ENCODE data around the gene DIS3L2.

DIS3L2 gene

GRCh38 chr2:232183279-232183678 is 221.8 kb downstream of the DIS3L2 start:
- DNase-seq (ENCODE audit: low read depth), result no peak

GRCh38 chr2:232184346-232184745 is 222.8 kb downstream of the DIS3L2 start:
- DNase-seq (ENCODE audit: low read depth), result no peak

DNA sequence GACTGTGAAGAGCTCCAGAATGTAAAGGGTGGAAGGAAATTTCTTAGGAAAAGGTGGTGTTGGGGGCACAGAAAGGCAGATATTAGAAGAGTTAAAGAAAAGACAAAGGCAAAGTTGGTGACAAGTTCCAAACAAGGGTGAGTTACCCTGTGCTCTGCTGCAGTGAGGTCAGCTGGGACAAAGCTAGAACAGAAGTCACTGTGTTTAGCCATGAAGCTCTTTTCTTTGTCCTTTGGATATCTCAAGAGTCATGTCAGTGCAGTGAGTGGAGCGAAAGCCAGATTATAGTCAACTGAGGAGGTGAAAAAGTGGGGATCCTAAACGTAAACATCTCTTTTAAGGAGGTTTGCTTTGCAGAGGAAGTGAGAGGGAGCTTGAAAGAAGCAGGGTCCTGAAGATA is 229.3 kb downstream of the DIS3L2 start:
- no peak for DNase-seq (ENCODE audit: low read depth)

DNA sequence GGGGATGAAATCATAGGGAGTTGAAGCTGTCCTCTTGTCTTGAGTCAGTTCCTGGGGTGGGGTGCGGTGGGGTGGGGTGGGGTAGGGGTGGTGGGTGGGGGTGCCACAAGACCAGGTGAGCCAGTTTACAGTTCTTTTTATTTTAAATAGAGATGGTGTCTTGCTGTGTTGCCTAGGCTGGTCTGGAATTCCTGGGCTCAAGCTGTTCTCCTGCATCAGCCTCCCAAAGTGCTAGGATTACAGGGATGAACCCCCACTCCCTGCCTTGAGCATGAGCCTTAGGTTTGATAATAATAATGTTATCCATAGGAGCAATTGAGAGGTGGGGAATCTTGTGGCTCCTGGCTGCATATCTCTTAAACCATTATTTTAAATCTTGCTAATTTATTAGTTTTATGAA is 234.0 kb downstream of the DIS3L2 start:
- DNase-seq (ENCODE audit: low read depth), result no peak

DNA sequence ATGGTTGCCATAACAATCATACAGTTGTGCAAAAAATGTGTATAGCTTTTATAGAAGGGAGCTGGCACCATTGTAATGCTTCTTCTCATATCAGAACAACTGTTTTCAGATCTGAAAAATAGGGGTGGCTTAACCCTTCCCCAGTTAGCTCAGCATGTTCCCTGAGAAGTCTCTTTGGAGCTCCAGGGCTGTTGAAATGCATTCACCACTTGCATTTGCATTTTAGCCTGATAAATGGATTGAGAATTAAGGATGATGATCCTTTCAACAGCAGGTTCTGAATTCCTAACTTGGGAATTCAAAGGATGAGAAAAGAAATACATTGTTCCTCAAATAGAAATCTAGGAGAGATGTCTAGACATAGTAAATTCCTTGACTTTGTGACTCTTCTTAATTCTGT is 235.3 kb downstream of the DIS3L2 start:
- DNase-seq (ENCODE audit: low read depth), result no peak

GRCh38 chr2:232200195-232200594 is 238.7 kb downstream of the DIS3L2 start:
- DNase-seq (ENCODE audit: low read depth), result no peak

GRCh38 chr2:232203166-232203891 is 241.8 kb downstream of the DIS3L2 start:
- DNase-seq (ENCODE audit: low read depth), result no peak

GRCh38 chr2:232203936-232204335 is 242.4 kb downstream of the DIS3L2 start:
- no peak for DNase-seq (ENCODE audit: low read depth)

- peak; percentile 19 for DNase-seq (ENCODE audit: low read depth)
These were observed 243.0 kb downstream of the DIS3L2 start for GRCh38 chr2:232204457-232204931.

DNA sequence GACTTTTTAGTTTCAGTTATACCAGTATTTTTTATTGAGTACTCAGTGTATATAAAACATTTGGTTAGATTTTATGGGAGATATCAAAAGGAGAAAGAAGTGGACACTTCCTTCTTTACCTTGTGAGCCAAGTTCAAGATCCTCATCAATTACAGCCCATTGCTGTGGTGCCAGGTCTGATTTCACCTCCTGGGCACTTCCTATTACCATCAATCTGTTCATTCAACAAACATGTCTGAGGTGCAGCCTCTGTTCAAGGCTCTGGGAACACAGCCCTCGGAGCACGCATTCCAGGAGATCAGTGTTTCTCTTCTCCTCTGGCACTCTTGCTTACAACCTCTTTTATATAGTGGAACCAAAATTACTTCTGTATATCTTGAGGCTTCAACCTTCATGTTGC is 245.7 kb downstream of the DIS3L2 start:
- DNase-seq (ENCODE audit: low read depth), result no peak

DNA sequence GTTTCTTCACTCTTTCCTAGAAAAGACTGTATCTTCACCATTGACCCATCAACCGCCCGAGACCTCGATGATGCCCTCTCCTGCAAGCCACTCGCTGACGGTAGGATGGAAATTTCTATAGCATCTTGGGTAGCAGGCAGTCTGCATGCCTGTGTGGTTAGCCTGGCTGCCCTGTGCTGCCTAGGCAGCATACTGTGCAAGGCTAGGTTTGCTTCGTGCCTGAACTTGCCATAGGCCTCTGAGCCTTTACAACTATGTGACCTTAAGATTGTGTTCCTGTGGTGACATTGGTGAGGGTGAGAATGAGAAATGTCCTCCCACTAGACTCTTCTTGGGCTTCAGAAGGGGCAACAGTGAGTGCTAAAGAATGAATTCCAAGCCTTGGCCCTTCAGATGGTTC is 248.8 kb downstream of the DIS3L2 start:
- DNase-seq (ENCODE audit: low read depth), result no peak

DNA sequence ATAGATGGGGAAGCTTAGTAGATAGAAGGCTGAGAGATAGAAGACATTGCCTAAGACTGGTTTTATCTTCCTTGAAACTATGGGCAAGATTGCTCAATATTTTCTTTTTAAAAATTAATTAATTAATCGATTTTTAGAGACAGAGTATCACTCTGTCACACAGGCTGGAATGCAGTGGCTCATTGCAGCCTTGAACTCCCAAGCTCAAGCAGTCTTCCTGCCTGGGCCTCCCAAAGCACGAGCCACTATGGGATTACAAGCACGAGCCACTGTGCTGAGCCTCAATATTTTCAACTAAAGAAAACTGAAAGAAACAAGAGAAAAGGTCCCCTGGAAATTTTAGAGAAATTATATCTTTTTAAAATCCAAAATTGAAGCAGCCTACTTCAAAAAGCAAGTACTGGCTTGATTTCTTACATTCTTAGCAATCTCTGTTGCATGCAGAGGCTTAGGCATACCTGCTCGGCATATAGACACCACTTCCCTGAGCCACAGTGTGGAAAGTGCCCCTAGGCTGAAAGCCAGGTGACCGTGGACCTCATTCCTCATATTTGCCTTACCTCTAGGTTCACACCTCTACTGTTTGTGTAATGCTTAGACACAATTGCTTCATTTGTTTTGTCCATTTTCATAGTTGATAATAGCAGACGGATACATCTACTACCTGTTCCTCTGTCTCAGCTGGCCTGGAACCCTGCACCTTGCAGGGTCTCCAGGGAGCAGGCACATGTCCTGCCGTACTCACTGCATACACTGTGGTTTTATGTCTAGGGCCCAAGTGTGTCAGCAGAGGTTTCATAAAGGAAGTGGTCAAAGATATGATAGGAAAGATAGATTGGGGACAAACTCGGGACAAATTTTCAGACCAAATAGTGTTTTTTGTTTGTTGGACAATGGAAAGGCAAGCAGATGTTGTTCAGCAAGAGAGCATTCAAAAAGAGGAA is 250.5 kb downstream of the DIS3L2 start:
- DNase-seq (ENCODE audit: low read depth), result no peak

DNA sequence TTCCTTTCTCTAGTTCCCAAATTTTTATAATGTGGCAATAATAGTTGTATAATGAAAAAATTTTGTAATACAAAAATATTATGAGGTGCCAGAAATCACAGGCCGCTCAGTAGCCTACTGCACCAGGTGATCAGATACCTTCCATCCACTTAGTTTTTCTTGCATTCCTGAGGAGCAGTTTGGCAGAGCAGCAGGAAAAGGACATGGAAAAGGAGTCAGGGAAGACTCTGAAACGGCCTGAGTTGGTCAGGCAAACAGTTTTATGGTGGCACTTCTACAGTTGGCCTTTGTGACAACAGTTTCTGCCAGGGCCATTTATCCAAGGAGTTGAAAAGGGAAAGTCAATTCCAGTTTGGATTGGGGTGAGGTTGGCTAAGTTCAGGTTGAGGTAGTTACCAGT is 251.7 kb downstream of the DIS3L2 start:
- no peak for DNase-seq (ENCODE audit: low read depth)

DNA sequence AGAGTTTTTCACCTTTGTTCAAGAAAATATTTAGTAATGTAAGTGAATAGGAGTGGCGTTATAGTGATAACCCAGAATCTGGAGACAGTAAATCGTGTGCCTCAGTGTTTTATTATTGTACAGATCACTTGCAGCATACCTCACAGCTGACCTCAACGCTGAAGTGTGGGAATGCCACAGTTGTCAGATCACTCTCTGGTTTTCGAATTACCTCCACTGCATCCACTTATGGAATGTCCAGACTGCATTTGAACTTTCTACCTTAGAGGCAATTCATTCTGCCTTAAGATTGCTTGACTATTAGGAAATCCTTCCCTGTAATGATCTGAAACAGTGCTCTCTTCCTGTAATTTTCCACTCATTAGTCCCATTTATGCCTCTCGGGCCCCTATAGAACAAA is 252.5 kb downstream of the DIS3L2 start:
- DNase-seq (ENCODE audit: low read depth), result no peak

DNA sequence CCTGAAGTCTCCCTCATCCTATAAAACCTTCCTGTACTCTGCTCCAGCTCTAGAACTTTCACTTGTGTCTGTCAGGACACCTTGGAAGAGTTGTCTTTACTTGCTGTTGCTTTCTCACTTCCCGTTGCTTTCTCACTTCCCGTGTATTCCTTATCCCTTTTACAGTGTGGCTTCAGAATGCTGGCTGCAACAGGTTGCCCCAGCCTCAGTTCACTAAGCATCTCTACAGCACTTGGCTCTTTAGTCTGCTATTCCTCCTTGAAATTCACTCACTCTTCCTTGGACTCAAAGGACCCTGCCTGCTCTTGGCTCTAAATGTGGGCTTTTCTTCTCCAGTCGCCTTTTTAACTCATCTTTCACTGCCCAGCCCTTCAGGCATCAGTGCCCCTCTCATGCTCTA is 254.5 kb downstream of the DIS3L2 start:
- no peak for DNase-seq (ENCODE audit: low read depth)

DNA sequence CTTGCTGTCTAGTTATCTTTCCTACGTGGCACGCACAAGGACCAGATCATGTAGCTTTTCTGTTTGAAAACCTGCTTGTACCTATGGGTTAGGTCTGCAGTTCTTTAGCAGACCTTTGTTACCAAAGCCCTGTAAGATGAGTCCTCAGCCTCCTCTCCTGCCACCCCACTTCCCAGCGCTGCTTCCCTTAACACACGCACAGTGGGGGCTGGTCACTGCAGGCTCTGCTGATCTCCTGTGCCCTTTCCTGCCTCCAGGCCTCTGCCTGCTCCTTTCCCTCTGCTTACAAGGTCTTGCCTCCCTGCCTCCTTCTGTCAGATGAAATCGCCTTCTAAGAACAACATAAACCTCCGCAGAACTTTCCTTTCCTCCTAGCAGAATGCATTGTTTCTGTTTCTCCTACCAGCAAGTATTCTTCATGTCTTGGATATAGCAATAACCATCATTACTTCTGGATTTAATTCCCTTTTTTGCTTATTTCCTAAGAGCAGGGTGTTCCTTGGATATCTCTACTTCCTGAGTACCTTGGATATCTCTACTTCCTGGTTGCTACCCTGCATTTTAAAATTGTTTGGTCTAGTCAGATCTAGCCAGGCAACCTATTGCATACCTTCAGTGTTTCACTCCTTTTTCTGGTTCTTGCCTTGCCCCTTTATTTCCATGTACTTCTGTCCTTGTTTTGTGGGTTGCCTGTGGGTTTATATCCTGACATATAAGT is 257.4 kb downstream of the DIS3L2 start:
- DNase-seq (ENCODE audit: low read depth), result no peak

GRCh38 chr2:232219496-232219870 is 258.0 kb downstream of the DIS3L2 start:
- DNase-seq (ENCODE audit: low read depth), result no peak

DNA sequence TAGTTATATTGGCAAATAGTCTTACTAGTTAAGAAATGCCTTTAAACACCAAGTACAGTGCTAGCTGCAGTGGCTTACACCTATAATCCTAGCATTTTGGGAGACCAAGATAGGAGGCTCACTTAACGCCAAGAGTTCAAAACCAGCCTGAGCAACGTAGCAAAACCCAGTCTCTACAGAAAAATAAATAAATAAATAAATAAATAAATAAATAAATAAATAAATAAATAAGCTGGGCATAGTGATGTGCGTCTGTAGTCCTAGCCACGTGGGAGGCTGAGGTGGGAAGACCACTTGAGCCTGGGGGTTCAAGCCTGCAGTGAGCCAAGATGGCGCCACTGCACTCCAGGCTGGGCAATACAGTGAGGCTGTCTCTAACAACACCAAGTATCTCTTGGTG is 258.4 kb downstream of the DIS3L2 start:
- DNase-seq (ENCODE audit: low read depth), result no peak

- DNase-seq (ENCODE audit: low read depth), result no peak
These were observed 263.9 kb downstream of the DIS3L2 start for GRCh38 chr2:232225429-232225828.

- DNase-seq (ENCODE audit: low read depth), result no peak
These were observed 264.4 kb downstream of the DIS3L2 start for GRCh38 chr2:232225895-232226294.

- no peak for DNase-seq (ENCODE audit: low read depth)
These were observed 266.8 kb downstream of the DIS3L2 start for GRCh38 chr2:232228332-232228731.
